WERI-Rb-1 (cell line): Measurements from ENCODE around the gene LAMA1.

ENCODE experiments used
- DNase-seq: peaks from one replicate; pipeline ENCODE4 v3.0.0-alpha.2; 2020
- H3K27ac ChIP-seq: fragments of 250-450 bp; sonication (Bioruptor Pico); 2 replicates; pipeline ENCODE4 v1.5.1; 2020; ENCODE audit warnings: mild to moderate bottlenecking, moderate library complexity
- H3K27me3 ChIP-seq: fragments of 250-450 bp; sonication (Bioruptor Pico); 2 replicates; pipeline ENCODE4 v1.5.1; 2021; ENCODE audit warnings: mild to moderate bottlenecking, low read depth, moderate library complexity; ENCODE audit not compliant: insufficient read depth, severe bottlenecking
- H3K36me3 ChIP-seq: fragments of 250-450 bp; sonication (Bioruptor Pico); 2 replicates; pipeline ENCODE4 v1.5.1; 2020; ENCODE audit warnings: mild to moderate bottlenecking, moderate library complexity
- H3K4me3 ChIP-seq: 2 replicates; pipeline ENCODE4 v1.5.1; 2011; ENCODE audit warnings: low read depth, mild to moderate bottlenecking, control low read depth, low read length
- H3K9me3 ChIP-seq: fragments of 250-450 bp; sonication (Bioruptor Pico); 2 replicates; pipeline ENCODE4 v1.5.1; 2021; ENCODE audit warnings: mild to moderate bottlenecking, moderate library complexity; ENCODE audit not compliant: severe bottlenecking
- TF ChIP-seq, protein P1 (sequence below): IDR thresholded peaks from 2 replicates; pipeline ENCODE4 v1.5.1; 2011; ENCODE audit warnings: low read depth, mild to moderate bottlenecking, control low read depth, inconsistent platforms, low read length

LAMA1 gene

GRCh38 chr18:7070466-7070865, 47.1 kb downstream of the LAMA1 start:
- no peaks in the 10 kb centered on the region for H3K27me3 ChIP-seq
- H3K4me3 ChIP-seq, result no peak overlapping the region
- no peak overlapping the region for H3K27ac ChIP-seq
- TF ChIP-seq, protein P1, sequence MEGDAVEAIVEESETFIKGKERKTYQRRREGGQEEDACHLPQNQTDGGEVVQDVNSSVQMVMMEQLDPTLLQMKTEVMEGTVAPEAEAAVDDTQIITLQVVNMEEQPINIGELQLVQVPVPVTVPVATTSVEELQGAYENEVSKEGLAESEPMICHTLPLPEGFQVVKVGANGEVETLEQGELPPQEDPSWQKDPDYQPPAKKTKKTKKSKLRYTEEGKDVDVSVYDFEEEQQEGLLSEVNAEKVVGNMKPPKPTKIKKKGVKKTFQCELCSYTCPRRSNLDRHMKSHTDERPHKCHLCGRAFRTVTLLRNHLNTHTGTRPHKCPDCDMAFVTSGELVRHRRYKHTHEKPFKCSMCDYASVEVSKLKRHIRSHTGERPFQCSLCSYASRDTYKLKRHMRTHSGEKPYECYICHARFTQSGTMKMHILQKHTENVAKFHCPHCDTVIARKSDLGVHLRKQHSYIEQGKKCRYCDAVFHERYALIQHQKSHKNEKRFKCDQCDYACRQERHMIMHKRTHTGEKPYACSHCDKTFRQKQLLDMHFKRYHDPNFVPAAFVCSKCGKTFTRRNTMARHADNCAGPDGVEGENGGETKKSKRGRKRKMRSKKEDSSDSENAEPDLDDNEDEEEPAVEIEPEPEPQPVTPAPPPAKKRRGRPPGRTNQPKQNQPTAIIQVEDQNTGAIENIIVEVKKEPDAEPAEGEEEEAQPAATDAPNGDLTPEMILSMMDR, result no peak
- no peak for DNase-seq
- H3K36me3 ChIP-seq, result no peaks in the 10 kb centered on the region
- H3K9me3 ChIP-seq, result no peaks in the 10 kb centered on the region

GRCh38 chr18:7068871-7069590, 48.6 kb downstream of the LAMA1 start:
- DNase-seq, result no peak
- H3K4me3 ChIP-seq, result no peak overlapping the region
- TF ChIP-seq, protein P1, result no peak
- H3K9me3 ChIP-seq, result no peaks in the 10 kb centered on the region
- H3K27me3 ChIP-seq, result no peaks in the 10 kb centered on the region
- H3K27ac ChIP-seq, result no peak overlapping the region
- no peaks in the 10 kb centered on the region for H3K36me3 ChIP-seq

- H3K27me3 ChIP-seq, result no peaks in the 10 kb centered on the region
- no peak overlapping the region for H3K27ac ChIP-seq
- H3K9me3 ChIP-seq, result no peaks in the 10 kb centered on the region
- TF ChIP-seq, protein P1, result no peak
- H3K36me3 ChIP-seq, result no peaks in the 10 kb centered on the region
- no peak for DNase-seq
- no peak overlapping the region for H3K4me3 ChIP-seq
Measured at GRCh38 chr18:7066965-7067555, 50.5 kb downstream of the LAMA1 start.

- TF ChIP-seq, protein P1, result no peak
Measured at GRCh38 chr18:7065736-7066135, 51.9 kb downstream of the LAMA1 start.

GRCh38 chr18:7064346-7064745, 53.3 kb downstream of the LAMA1 start:
- no peaks in the 10 kb centered on the region for H3K9me3 ChIP-seq
- TF ChIP-seq, protein P1, result no peak
- H3K4me3 ChIP-seq, result no peak overlapping the region
- H3K36me3 ChIP-seq, result no peaks in the 10 kb centered on the region
- H3K27ac ChIP-seq, result no peak overlapping the region
- no peak for DNase-seq
- no peaks in the 10 kb centered on the region for H3K27me3 ChIP-seq

More at GRCh38 chr18:7065736-7066135, 51.9 kb downstream of the LAMA1 start:
- H3K4me3 ChIP-seq, result no peak overlapping the region
- no peak overlapping the region for H3K27ac ChIP-seq
- H3K9me3 ChIP-seq, result no peaks in the 10 kb centered on the region
- DNase-seq, result no peak
- H3K36me3 ChIP-seq, result no peaks in the 10 kb centered on the region
- H3K27me3 ChIP-seq, result no peaks in the 10 kb centered on the region

- Histone ChIP-seq H3K36me3 (no peaks in the 10 kb centered on the region), H3K9me3 (no peaks in the 10 kb centered on the region), H3K27ac (no peak overlapping the region), H3K27me3 (no peaks in the 10 kb centered on the region), H3K4me3 (no peak overlapping the region)
- TF ChIP-seq, protein P1, result no peak
- DNase-seq, result no peak
Measured at GRCh38 chr18:7062811-7063210, 54.8 kb downstream of the LAMA1 start.
